Thoracic aorta (tissue), 2 donors: ENCODE data around the gene ISG15. TPM values are rescaled to one million over a fixed set of nuclear protein-coding genes. Genes with fewer than 3 reads are reported as not detected.

Experiments
- ATAC-seq: fragments of 150-250 bp; one replicate; pipeline ENCODE4 v1.8.0; 2017; ENCODE audit warnings: low read depth; ENCODE audit not compliant: insufficient number of reproducible peaks, low FRiP score
- DNase-seq: peaks from one replicate; pipeline ENCODE4 v3.0.0-alpha.2; 2020; ENCODE audit warnings: low spot score
- H3K27ac ChIP-seq, 2 donors: fragments of 200-600 bp; sonication (generic); 1 replicate in 1 of 2; 2 replicates in 1 of 2; pipeline ENCODE4 v1.5.1; 2016; ENCODE audit warnings: mild to moderate bottlenecking in 2 of 2, moderate library complexity in 2 of 2
- H3K27me3 ChIP-seq: fragments of 200-600 bp; sonication (generic); replicated peaks from 2 replicates; pipeline ENCODE4 v1.6.0; 2016; ENCODE audit warnings: mild to moderate bottlenecking; ENCODE audit not compliant: insufficient read depth
- H3K36me3 ChIP-seq: fragments of 200-600 bp; sonication (generic); one replicate; pipeline ENCODE4 v1.5.1; 2016
- H3K4me1 ChIP-seq, 2 donors: fragments of 200-600 bp; sonication (generic); 1 replicate in 1 of 2; 2 replicates in 1 of 2; pipeline versions ENCODE4 v1.5.1 to v1.6.0; 2016; ENCODE audit warnings: low read depth in 2 of 2, mild to moderate bottlenecking in 1 of 2; ENCODE audit not compliant: control insufficient read depth in 1 of 2
- H3K4me3 ChIP-seq: fragments of 200-600 bp; sonication (generic); 2 replicates; pipeline ENCODE4 v1.5.1; 2016; ENCODE audit warnings: mild to moderate bottlenecking
- H3K9me3 ChIP-seq: fragments of 200-600 bp; sonication (generic); 2 replicates; pipeline ENCODE4 v1.5.1; 2016
- total RNA-seq, 2 donors: library from RNA; depleted of rRNA; stranded (reverse); fragments of >200 nt; gene quantifications; one replicate each; pipeline versions ENCODE4 v1.1.0 to v1.2.3, GENCODE V29; 2016
- TF ChIP-seq, protein P1 (sequence below): fragments of 200-600 bp; sonication (generic); IDR thresholded peaks from one replicate; pipeline ENCODE4 v1.5.1; 2019; ENCODE audit warnings: antibody characterized with exemption

The ISG15 gene
- total RNA-seq, 2 donors from 2014 or later = 31.5 to 104 TPM

DNA sequence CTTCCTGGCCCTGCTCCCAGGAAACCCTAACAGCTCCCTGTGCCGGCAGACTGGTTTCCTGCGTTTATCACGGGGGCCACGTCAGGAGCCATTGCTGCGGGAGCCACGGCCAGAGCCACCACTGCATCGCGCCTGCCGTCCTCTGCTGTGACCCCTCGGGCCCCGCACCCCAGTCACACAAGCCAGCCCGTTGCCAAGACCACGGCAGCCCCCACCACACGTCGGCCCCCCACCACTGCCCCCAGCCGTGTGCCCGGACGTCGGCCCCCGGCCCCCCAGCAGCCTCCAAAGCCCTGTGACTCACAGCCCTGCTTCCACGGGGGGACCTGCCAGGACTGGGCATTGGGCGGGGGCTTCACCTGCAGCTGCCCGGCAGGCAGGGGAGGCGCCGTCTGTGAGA is 34.7 kb downstream of the ISG15 start:
- H3K9me3 ChIP-seq = no peaks in the 10 kb centered on the region
- TF ChIP-seq, protein P1, sequence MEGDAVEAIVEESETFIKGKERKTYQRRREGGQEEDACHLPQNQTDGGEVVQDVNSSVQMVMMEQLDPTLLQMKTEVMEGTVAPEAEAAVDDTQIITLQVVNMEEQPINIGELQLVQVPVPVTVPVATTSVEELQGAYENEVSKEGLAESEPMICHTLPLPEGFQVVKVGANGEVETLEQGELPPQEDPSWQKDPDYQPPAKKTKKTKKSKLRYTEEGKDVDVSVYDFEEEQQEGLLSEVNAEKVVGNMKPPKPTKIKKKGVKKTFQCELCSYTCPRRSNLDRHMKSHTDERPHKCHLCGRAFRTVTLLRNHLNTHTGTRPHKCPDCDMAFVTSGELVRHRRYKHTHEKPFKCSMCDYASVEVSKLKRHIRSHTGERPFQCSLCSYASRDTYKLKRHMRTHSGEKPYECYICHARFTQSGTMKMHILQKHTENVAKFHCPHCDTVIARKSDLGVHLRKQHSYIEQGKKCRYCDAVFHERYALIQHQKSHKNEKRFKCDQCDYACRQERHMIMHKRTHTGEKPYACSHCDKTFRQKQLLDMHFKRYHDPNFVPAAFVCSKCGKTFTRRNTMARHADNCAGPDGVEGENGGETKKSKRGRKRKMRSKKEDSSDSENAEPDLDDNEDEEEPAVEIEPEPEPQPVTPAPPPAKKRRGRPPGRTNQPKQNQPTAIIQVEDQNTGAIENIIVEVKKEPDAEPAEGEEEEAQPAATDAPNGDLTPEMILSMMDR = no peak
- H3K4me1 ChIP-seq = no peaks in the 10 kb centered on the region
- H3K27me3 ChIP-seq = no peaks in the 10 kb centered on the region
- no peak overlapping the region for H3K27ac ChIP-seq
- H3K36me3 ChIP-seq = no peaks in the 10 kb centered on the region
- H3K4me3 ChIP-seq = no peak overlapping the region
- DNase-seq (no peak), ATAC-seq (no peak)

DNA sequence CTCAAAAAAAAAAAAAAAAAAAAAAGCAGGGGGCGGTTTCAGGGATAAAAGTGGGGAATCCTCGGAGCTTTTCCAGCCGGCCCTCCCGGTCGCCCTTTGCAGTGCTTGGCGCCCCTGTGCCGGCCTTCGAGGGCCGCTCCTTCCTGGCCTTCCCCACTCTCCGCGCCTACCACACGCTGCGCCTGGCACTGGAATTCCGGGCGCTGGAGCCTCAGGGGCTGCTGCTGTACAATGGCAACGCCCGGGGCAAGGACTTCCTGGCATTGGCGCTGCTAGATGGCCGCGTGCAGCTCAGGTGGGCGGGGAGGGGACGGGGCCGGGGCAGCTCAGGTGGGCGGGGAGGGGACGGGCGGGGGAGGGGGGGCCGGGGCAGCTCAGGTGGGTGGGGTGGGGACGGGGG is 35.5 kb downstream of the ISG15 start:
- H3K36me3 ChIP-seq = peaks cover 3% of the 10 kb centered on the region
- no peak overlapping the region for H3K4me3 ChIP-seq

DNA sequence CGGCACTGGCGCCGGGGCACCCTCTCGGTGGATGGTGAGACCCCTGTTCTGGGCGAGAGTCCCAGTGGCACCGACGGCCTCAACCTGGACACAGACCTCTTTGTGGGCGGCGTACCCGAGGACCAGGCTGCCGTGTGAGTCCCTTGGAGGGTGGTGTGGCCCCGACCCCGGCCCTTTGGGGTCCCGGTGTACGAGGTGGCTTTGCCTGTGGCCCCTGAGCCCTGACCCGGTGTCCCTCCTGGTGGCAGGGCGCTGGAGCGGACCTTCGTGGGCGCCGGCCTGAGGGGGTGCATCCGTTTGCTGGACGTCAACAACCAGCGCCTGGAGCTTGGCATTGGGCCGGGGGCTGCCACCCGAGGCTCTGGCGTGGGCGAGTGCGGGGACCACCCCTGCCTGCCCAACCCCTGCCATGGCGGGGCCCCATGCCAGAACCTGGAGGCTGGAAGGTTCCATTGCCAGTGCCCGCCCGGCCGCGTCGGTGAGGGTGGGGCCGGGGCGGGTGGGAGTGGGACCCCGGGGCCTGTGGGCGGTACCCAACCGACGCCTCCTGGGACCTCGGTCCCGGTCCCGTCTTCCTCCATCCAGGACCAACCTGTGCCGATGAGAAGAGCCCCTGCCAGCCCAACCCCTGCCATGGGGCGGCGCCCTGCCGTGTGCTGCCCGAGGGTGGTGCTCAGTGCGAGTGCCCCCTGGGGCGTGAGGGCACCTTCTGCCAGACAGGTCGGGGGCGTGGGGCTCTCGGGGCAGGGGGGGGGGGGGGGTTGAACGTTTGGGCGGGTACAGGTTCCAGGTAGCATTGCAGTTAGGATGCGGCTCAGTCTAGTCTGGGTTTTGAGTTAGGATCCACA is 36.2 kb downstream of the ISG15 start:
- H3K9me3 ChIP-seq = no peaks in the 10 kb centered on the region
- ATAC-seq = no peak
- H3K4me3 ChIP-seq = no peak overlapping the region
- no peaks in the 10 kb centered on the region for H3K4me1 ChIP-seq
- no peak overlapping the region for H3K27ac ChIP-seq
- peaks cover 3% of the 10 kb centered on the region for H3K36me3 ChIP-seq
- H3K27me3 ChIP-seq = no peaks in the 10 kb centered on the region
- TF ChIP-seq, protein P1 = no peak
- DNase-seq = no peak

More for the DNA sequence above, 35.5 kb downstream of the ISG15 start:
- TF ChIP-seq, protein P1 = no peak
- no peak for ATAC-seq
- DNase-seq = no peak
- Histone ChIP-seq H3K27ac (no peak overlapping the region), H3K4me1 (no peaks in the 10 kb centered on the region), H3K9me3 (no peaks in the 10 kb centered on the region), H3K27me3 (no peaks in the 10 kb centered on the region)

DNA sequence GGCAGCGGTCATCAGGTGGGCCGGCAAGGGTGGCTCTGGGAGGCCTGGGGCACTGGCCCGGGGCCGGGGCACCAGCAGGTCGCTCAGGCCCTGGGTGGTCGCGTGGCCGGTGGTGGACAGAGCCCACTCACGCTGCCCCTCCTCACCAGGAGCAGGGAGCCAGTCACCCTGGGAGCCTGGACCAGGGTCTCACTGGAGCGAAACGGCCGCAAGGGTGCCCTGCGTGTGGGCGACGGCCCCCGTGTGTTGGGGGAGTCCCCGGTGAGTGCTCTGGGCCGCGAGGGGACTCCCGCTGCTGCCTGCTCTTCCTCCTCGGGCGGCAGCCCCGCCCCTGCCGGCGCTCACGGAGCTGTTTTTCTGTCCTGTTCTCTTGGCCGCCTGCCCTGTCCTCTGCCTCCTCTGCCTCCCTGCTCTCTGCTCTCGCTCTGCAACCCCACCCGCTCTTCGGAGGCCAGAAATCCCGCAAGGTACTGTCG is 37.3 kb downstream of the ISG15 start:
- ATAC-seq = no peak
- DNase-seq = no peak
- Histone ChIP-seq H3K4me1 (no peaks in the 10 kb centered on the region), H3K27me3 (no peaks in the 10 kb centered on the region), H3K27ac (no peak overlapping the region), H3K4me3 (no peak overlapping the region), H3K36me3 (peaks cover 3% of the 10 kb centered on the region), H3K9me3 (no peaks in the 10 kb centered on the region)
- TF ChIP-seq, protein P1 = no peak

DNA sequence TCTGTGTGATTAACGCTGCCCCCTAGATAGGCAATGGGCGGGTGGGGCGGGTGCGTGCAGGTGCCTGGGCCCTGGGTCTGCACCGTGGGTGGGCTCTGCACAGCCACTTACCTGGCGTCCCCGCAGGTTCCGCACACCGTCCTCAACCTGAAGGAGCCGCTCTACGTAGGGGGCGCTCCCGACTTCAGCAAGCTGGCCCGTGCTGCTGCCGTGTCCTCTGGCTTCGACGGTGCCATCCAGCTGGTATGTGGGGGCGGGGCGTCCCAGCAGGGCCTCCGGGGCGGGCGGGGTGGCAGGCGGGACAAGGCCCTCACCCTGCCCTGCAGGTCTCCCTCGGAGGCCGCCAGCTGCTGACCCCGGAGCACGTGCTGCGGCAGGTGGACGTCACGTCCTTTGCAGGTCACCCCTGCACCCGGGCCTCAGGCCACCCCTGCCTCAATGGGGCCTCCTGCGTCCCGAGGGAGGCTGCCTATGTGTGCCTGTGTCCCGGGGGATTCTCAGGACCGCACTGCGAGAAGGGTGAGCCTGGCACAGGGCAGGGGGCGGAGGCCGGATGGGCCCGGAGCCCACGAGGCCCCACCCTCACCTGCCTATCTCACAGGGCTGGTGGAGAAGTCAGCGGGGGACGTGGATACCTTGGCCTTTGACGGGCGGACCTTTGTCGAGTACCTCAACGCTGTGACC is 38.0 kb downstream of the ISG15 start:
- H3K27ac ChIP-seq = no peak overlapping the region
- TF ChIP-seq, protein P1 = no peak
- no peak overlapping the region for H3K4me3 ChIP-seq
- DNase-seq = no peak
- no peaks in the 10 kb centered on the region for H3K4me1 ChIP-seq
- no peaks in the 10 kb centered on the region for H3K9me3 ChIP-seq
- no peak for ATAC-seq
- no peaks in the 10 kb centered on the region for H3K27me3 ChIP-seq
- peaks cover 3% of the 10 kb centered on the region for H3K36me3 ChIP-seq
